ENCODE results near the gene MARCHF11.

The MARCHF11 gene

DNA sequence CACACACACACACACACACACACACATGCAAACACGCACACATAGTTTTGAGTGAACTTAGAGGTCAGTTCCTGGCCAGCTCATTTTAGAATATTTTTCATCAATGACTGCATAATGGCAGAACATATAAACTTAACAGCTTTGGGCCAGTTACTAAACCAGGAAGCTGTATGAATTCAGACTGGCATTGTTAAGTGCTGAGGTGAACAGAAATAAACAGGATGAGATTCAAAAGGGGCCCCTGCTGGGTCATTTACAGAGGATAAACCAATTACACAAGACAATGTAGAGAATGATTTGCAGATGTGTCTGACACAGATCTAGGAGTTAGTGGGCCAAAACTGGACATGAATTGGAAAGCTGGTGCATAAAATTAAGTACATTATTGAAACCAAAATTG, 44.6 kb downstream of the MARCHF11 start:
- DNase-seq: no peak

DNA sequence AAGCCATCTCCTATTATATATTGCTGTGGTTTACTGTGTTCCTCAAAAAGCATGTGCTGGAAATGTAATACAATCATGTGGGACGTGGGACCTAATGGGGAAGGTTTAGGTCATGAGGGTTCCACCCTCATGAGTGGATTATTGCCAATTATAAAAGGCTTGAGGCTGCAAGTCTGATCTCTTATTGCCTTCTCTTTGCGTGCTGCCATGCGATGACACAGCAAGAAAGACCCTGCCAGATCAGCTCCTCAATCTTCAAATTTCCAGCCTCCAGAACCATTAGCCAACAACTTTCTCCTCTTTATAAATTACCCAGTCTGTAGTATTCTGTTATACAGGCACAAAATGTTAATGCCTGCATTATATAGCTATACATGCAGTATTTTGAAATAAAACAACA, 45.4 kb downstream of the MARCHF11 start:
- DNase-seq: no peak

DNA sequence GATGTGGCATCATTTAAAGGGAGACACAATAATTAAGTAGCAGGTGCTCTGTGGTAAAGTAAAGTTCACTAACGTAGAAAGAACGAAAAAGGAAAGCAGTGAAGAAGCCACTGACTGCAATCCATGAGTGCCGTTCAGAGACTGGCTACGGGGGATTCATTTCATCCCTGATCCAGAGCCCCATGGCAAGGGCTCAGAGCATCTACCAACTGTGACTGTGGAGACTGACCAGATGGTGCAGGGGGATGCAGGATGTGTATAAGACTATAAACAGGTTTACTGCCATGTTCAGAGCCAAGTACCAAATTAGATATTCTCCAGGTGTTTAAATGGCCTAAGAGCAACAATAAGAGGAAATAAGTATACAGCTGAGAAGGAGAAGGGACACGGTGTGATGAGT, 47.7 kb downstream of the MARCHF11 start:
- no peak for DNase-seq

DNA sequence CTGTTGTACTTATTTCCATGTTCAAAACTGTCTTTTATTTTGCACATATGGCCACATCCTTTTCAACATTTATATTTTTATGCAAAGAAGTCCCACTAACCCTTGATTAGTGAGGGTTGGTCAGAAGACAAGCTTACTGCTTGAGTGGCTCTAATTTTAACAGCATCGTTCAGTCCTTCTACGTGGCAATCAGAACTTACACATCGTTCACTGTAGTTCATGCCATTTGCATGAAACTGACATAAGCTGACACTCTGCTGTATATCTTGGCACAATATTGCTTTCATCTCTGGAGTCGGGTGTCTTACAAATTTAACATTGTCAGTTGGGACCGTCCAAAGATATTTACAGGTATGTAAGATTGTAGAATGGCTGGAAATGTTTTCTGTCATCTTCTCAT, 50.6 kb downstream of the MARCHF11 start:
- DNase-seq: no peak

DNA sequence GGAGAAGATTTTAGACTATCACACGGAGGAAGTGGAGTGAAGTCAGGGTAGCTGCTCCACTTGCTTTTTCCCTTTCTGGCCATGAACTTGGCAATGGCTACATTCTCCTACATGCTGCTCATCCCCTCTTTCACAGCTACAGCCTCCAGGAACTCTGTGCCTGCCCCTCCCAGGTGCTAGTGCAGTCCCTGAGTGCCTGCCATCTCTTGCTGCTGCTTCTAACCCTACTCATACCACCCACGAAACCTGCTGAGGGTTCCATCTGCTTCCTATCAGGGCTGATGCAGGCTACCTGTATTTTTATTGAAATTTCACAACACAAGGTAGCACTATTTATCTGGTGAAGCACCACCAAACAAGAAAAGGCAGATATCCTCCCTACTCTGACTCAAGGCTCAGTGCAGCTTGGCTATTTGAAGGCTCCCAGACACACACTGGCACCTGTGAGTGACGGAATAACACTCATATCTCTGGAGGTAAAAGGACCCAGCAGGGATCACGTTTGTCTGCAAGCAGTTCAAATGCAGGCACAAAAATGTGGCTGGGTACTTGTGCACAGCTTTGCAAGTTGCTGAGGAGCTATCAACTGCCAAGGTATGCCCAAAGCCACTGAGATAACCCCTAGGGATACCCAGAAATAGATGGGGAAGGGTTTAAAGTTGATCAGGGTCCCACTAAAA, 51.6 kb downstream of the MARCHF11 start:
- DNase-seq: no peak

DNA sequence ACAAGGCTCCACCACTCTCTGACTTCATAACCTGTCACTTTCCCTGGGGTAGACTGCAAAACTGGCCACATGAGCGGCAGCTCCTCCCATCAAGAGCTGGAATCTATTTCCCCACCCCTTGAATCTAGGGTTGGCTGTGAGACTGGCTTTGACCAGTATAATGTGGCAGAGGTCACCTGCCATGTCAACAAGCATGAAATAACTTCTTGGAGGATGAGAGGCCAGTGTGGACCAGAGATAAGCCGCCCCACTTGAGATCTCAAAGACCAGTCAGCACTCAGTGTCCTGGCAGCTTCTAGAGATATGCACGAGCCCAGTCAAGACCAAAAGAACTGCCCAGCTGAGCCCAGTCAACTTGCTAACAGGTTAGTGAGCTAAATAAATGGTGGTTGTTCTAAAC, 59.0 kb downstream of the MARCHF11 start:
- DNase-seq: no peak

DNA sequence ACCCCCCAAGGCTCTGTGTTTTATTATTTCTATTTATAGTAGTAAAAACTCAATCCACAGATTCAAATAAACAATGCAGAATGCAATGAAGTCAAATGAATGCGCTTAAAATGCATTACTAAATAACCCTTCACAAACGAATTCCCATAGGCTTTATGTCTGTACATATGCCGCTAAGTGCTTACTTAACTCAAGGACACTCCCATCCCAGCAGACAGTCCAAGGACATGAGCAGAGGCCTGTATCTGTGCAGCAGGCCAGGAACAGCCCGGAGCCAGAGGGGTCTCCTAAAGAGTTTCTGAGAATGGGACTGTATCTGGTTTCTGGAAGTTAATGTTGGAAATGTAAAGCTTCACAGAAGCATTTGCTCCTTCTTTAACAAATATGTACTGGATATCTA, 59.8 kb downstream of the MARCHF11 start:
- DNase-seq: no peak

DNA sequence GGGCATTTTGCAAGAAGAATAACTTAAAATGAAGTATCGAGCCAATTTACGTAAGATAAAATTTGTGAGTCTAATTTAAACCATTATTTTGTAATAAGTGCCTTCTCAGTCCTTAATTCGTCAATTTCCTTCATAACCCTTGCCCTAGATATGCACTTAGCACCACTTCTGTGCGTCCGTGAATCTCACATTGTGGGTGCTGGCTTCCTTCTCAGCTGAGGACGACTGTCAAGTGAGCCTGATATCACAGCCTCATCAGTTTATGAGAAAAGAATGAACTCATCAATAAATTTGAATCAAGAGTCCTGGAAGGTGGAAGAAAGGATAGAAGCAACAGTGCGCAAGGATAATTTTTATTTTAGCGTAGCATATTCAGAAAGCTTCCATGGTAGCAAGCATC, 64.5 kb downstream of the MARCHF11 start:
- DNase-seq: no peak

DNA sequence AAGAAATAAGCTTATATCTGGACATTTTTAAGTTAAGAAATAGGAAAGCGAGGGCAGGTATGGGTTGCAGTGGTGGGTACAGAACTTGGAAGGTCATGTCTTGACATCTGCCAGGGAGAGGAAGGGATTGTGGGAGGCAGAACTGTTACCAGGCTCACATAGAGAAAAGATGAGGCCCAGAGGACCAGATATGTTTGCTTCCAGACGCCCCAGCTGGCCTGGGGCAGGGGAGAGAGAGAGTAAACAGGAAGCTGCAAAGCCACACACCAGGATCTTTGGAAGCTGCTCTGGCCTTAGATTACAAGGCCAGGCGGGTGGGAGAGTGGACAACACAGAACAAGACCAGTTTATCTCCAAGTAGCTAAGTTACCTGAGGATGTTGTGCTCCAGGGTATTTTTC, 71.2 kb downstream of the MARCHF11 start:
- DNase-seq: no peak

DNA sequence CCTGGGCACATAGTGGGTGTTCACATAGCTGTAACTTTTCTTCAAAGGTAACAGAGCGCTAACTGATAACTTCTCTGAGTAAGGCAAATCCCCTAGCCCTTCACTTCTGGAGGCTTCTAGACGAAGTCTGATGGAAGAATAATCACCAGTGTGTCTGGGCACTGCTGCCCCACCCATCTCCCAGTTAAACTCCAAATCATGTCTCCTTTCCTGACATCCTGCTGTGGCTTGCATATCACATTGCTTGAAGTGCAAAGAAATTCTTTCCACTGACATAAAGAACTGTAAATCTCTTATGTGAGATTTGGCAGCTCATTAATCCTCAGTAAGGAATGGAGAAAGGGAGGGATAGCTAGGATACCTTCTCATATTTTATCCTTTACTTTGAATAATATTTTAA, 74.6 kb downstream of the MARCHF11 start:
- DNase-seq: no peak

DNA sequence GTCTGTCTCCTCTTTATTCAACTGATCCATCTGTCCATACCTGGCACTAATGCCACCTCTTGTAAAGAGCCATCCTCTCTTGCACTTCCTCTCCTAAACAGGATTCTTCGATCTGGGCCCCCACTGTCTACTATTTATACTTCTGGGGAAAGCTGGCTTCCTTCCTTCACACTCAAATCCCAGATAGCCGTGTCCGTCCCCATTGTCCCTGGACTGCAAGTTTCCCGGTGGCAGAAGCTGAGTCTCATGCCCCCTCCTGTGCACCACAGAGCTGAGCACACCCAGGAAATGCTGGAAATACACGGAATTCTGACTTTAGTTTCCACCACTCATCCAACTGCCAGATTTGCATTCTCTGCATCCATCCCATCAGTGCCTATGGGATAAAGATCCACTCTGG, 84.0 kb downstream of the MARCHF11 start:
- no peak for DNase-seq

DNA sequence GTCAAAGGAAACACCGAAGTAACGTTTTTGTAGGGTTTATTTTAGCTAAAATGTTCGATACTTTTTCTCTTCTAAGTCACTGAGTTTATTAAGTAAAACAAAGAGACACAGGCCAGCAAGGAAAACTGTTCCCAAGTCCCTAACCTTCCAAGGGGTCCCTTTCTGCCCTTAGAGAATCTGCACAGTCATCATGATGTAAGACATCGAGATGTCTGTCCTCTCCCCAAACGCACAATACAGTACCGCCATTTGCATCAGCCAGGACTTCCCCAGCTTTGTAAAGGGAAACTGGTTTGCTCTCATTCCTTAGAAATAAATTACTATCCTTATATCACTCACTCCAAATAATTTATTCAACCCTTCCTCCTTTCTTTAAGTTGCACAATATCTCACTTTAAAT, 89.3 kb downstream of the MARCHF11 start:
- DNase-seq: no peak

DNA sequence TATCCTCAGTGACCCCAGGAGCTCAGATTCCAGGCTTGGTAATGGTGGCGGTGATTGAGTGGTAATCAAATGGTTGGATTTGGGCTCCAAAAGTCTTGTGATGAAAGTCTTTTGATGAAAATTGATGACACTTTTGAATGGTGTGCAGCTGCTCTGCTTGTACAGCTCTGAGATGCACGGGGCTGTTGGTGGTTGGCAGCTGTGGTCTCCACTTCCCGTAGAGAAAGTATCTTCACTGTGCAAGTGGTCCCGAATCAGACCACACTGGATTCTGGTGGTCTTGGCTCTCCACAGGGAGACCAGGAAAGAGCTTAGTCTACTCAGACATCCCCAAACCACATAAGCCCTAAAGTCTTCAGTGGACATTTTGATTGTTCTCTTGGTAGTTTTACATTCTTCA, 96.6 kb downstream of the MARCHF11 start:
- DNase-seq: no peak

DNA sequence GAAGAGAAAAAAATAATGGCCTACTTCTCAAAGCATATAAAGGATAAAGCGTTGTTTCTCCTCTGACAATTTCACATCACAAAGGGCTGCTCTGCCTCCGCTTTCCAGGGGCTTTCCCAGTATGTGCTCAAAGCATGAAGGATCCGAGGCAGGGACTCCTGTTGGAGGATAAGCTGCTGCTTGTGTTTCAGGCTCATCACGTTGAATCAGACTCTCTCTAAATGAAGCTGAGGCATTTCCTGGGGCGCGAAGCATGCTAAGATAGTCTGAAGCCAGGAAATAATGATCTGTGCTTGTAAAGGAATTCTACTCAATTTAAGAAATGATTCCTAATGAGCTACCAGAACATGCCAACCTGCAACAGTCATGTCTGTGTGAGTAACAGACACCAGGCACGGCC, 97.5 kb downstream of the MARCHF11 start:
- DNase-seq: no peak

DNA sequence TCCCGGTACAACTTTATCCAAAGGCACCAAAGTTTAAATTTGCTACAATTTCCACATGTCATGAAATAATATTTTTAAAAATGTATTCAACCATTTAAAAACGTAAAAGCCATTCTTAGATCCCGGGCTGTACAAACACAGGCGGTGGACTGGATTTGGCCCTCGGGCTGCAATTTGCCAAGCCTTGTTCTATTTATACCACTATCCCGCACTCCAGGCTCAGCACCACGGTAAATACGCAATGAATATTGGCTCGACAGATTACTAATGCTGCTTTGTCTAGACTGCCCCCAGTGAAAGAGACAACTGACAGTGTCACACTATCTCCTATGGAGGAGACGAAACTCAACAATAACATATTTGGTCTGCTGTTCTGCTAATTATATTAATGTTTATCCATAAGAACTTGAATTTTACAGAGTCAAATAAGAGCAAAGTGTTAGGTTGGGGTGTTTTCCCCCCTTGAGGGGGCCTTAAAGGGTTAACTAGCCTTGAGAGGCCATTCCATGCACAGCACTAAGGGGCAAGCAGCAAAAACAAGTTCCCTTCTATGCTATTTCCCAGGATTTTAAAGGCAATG, 98.1 kb downstream of the MARCHF11 start:
- no peak for DNase-seq

DNA sequence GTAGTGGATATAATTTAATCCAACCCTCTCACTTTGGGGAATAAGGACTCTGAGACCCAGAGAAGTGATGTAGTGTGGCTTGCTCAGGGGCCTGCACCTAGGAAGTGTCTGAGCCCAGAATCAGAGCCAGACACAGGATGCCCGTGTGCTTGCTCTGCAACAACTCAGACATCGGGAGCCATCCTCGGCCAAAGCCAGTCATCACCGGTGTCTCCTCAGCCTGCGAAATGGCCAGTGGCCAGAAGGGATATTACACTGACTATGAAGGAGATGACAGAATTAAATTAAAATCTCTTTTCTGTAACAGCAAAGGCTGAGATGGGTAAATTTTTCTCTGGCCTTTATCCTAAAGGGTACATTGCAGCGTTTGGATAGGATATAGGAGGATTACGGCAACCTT, 102.9 kb downstream of the MARCHF11 start:
- DNase-seq: no peak

DNA sequence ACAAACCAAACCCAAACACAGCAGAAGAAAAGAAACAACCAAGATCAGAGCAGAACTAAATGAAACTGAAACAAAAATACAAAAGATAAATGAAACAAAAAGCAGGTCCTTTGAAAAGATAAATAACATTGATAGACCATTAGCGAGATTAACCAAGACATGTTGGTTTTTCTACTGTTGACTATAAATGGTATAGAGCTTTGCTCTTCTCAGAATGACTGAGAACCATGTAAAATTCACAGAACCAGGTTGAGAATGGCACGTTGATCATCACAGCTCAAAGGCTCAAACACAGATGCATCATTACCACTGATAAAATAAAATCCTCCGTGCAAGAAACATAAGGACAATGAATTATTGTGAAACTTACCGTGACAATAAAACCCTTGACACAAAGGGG, 105.2 kb downstream of the MARCHF11 start:
- no peak for DNase-seq

DNA sequence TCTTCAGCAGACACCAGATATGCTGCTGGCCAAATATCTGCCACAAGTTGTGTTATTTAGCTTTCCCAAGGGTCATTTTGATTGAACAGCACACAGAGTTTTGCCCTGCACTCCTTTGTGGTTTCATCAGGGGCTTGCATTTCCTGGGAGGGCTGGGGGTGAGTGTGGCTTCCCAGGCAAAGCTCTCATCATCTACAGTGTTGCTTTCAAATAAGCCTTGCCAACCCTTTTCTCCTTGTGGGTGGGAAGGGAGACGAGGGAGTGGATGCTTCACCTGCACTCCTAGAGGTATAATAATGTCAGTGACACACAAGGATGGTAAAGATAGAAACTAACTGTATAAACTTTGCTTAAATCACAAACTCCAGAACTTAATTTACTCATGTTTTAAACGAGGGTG, 107.0 kb downstream of the MARCHF11 start:
- no peak for DNase-seq

DNA sequence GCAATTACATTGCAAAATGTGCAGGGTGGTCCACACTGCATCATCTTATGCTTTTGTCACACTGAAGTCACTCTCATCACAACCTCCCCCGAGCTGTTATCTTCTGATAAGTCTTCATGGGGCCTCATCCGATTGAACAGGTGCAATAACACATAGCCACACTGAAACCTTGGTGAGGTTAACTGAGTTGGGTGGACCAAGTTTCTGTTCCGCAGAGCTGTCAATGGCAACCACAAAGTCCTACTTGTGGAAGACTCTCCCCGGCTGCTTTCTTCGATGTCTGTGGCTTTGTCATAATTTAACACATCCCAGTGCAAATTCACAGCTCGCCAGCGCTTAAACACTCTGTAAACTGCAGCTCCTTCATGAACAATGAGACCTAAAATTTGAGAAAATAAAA, 112.2 kb downstream of the MARCHF11 start:
- DNase-seq: no peak

DNA sequence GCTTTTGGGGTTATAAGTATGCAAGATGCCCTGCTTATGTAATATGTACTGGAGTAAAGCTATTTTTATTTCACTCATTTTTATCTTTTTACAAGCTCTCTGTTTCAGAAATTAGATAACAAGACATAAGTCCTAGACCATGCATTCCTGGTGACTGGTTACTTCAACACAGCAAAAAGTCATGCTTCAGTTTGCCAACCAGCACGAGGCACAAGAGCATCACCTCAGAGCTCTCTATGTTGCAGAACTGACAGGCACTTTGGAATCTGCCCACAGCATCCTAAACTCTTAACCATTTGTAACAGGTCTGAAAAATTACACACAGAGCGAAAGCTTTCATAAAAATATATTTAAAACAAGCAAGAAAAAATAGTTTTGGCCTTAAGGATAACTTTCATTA, 112.8 kb downstream of the MARCHF11 start:
- DNase-seq: no peak

DNA sequence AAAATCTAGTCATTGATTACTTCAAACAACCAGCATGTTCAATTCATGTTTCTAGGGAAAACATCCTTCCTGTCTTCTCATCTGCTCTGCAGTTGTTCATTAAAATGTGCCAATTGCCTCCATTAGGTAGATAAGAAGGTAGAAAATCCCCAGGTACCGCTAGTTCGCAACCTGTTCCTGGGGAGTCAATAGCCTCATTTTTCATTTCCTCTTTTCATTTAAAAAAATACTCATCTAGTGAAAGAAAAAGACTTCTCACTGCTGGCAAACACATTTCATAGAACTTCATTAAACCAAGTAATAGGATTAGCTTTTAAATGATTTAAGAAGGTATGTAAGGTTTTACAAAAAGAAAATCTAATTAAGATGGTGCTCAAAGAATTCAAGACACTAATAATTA, 113.3 kb downstream of the MARCHF11 start:
- no peak for DNase-seq

DNA sequence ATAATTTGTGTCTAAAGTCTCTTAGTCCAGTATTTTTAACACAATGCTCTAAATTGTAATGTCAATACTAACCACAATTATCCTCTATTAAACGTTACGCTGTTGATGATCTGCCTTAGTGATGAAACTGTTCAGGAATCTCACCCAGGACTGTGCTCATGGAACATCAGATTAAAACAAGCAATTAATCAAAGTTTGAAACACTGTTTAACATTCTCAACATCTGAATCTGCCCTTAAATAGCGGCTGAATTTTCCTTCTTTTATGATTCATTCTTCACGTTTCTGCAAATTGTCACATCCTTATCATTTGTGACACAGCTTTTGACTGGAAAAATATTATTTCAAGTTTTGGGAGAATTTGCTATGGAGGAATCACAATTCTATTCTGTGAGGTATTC, 113.8 kb downstream of the MARCHF11 start:
- DNase-seq: no peak

DNA sequence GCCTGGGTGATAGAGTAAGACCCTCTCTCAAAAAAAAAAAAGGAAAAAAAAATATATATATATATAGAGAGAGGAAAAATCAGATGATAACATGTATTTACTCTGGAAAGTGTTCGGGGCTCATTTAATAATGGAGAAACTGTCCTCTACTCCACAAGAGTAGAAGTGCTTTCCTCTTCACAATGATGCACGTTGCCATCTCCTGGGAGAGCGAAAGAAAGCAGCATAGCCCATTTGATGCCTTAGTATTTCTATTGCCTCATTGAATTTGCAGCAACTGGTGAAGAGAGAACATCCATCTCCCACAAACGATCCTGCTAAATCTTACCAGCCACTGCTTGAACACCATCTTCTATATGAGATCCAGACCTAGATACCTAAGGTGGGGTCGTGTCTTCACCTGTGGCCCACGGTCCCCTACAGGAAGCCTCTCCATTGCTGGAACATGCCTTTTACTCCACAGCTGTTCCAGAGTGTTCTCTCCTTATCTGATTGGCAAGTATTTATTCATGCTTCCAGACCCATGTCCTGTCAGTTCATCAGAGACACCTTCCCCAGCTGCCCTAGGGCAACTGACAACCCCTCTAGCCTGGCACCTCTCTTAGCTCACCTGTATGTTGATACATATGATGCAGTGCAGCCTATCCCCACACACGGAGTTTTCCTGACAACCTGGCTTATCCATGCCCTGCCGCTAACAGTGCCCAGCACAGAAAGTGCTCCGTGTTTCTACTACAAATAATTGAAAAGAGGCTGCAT, 115.3 kb downstream of the MARCHF11 start:
- DNase-seq: no peak

All from anterior cingulate cortex (tissue), 58 donors.